Measurements from ENCODE around the gene NAT8L.

DNA sequence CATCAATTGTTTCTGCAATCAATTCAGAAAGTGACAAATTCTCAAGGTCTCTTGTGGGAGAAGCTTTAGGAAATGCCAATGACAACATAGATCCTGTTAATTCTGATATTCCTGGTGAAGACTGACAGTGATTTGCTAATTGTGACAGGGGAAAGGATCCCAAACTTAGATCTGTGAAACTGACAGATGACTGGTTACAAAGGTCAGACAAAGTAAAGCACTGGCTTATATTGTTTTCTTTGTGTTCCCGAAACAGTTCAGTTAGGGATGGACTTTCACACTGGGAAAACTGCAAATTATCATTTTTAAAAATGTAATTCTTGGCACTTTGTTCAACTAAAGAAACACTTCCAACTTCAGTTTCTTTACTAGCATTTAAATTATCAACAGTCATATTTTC is 30.1 kb downstream of the NAT8L start:
- TF ChIP-seq, protein P1, sequence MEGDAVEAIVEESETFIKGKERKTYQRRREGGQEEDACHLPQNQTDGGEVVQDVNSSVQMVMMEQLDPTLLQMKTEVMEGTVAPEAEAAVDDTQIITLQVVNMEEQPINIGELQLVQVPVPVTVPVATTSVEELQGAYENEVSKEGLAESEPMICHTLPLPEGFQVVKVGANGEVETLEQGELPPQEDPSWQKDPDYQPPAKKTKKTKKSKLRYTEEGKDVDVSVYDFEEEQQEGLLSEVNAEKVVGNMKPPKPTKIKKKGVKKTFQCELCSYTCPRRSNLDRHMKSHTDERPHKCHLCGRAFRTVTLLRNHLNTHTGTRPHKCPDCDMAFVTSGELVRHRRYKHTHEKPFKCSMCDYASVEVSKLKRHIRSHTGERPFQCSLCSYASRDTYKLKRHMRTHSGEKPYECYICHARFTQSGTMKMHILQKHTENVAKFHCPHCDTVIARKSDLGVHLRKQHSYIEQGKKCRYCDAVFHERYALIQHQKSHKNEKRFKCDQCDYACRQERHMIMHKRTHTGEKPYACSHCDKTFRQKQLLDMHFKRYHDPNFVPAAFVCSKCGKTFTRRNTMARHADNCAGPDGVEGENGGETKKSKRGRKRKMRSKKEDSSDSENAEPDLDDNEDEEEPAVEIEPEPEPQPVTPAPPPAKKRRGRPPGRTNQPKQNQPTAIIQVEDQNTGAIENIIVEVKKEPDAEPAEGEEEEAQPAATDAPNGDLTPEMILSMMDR (IDR thresholded peaks at IDR 0.05) = no peak
- no peak for TF ChIP-seq POLR2A (IDR thresholded peaks at IDR 0.05; ENCODE audit: low read depth)
- TF ChIP-seq EP300 (IDR thresholded peaks at IDR 0.05) = no peak

Measured in esophagus muscularis mucosa (tissue), 4 donors.